Progenitor cell of endocrine pancreas (in vitro differentiated cells): ENCODE results near the gene IFI30. TPM values are rescaled to one million over a fixed set of nuclear protein-coding genes. Genes with fewer than 3 reads are reported as not detected.

Source experiments
- DNase-seq: peaks from one replicate; pipeline ENCODE4 v3.0.0; 2021; ENCODE audit warnings: low spot score; ENCODE audit not compliant: unreplicated experiment
- H3K27ac Mint-ChIP-seq: 2 replicates; pipeline ENCODE4 v1.8.0; 2021; ENCODE audit warnings: mild to moderate bottlenecking, moderate library complexity, mixed read lengths
- H3K27me3 Mint-ChIP-seq: 2 replicates; pipeline ENCODE4 v1.8.0; 2021; ENCODE audit warnings: mixed read lengths
- H3K36me3 Mint-ChIP-seq: 2 replicates; pipeline ENCODE4 v1.8.0; 2022; ENCODE audit warnings: mixed read lengths; ENCODE audit not compliant: insufficient read depth
- H3K4me1 Mint-ChIP-seq: 2 replicates; pipeline ENCODE4 v1.8.0; 2021; ENCODE audit warnings: low read depth, mixed read lengths
- H3K4me3 Mint-ChIP-seq: 2 replicates; pipeline ENCODE4 v1.8.0; 2021; ENCODE audit warnings: low read depth, mild to moderate bottlenecking, moderate library complexity, mixed read lengths
- H3K9me3 Mint-ChIP-seq: 2 replicates; pipeline ENCODE4 v1.8.0; 2021; ENCODE audit warnings: low read depth, mixed read lengths
- CTCF ChIP-seq: fragments of 200-600 bp; sonication (generic); IDR thresholded peaks from one replicate; pipeline ENCODE4 v1.5.0; 2021; ENCODE audit warnings: antibody characterized with exemption, mild to moderate bottlenecking; ENCODE audit not compliant: unreplicated experiment
- total RNA-seq: library from RNA; stranded (reverse); gene quantifications from 2 replicates; pipeline ENCODE4 v1.2.1, GENCODE V29; 2021

IFI30 gene
- total RNA-seq, 1 donor from 2014 or later: not detected

DNA sequence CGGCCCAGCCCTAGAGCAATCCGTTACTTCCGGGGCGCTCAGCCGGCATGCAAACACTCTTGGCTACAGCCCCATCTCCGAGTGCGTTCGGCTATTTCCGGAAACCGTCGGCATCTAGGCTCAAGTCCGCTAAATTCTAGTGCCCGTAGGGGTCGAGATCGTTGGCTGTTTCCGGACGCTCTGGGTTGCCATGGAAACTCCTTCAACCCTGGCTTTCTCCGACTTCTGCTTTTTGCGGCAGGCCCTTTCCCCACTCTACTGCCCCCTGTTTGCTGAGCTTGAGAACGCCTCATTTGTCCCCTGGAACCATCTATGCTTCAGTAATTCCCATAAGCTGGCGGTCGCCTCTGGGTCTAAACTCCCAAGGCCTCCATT, 21.2 kb upstream of the IFI30 start:
- H3K36me3 Mint-ChIP-seq: peaks cover 3% of the 10 kb centered on the region
- no peaks in the 10 kb centered on the region for H3K9me3 Mint-ChIP-seq
- DNase-seq: peak; percentile 95
- peak; percentile 71 for TF ChIP-seq CTCF
- H3K27ac Mint-ChIP-seq: peak overlapping the region; percentile 98
- H3K4me3 Mint-ChIP-seq: peak overlapping the region; percentile 85
- no peaks in the 10 kb centered on the region for H3K27me3 Mint-ChIP-seq
- peaks cover 11% of the 10 kb centered on the region for H3K4me1 Mint-ChIP-seq

DNA sequence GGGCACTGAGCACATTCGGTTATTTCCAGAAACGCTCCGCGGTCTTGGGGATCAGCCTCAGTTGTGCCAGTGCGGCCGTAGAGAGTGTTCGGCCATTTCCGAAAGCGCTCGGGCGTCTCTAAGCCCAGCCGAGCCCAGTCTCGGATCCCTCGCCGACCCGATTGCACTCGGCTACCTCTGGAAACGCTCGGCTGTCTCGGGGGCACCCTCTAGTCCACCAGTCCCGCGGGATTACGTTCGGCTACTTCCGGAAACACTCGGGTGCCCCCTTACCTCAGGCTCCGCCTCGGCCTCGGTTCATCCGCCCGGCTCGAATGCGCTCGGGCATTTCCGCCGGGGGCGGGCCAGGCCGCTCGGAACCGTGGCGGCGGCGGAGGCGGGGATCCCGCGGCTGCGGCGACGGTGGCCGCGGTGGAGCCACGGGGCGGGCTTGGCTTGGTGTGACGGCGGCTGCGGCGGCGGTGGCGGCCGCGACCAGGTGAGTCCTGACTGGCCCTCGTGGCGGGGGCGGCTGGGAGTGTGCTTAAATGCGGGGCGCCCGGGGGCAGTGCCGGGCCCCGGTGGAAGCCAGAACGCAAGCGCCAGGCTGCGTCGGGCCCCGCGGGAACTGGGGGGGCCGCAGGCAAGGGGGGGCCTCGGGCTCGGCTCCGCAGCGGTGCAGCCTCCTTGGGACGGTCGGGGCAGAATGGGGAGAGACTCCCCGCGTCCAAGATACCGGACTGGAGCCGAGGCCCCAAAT, 20.6 kb upstream of the IFI30 start, which contains the start of gene PIK3R2:
Gene PIK3R2 (plus strand): TSS at position 347 of the 739 bp plus-strand sequence. CDS start 2,717 bp downstream, outside the sequence.
- Mint-ChIP-seq H3K27ac (peak within 1 kb of the TSS; percentile 98), H3K4me3 (peak within 1 kb of the TSS; percentile 85), H3K27me3 (no peaks in the 10 kb centered on the region), H3K9me3 (no peaks in the 10 kb centered on the region), H3K4me1 (peaks cover 11% of the 10 kb centered on the region), H3K36me3 (peaks cover 3% of the 10 kb centered on the region)
- TF ChIP-seq CTCF: no peak
- peak; percentile 100 for DNase-seq

GRCh38 chr19:18153556-18154134, 20.0 kb upstream of the IFI30 start:
- H3K4me3 Mint-ChIP-seq: peak overlapping the region; percentile 85
- H3K27me3 Mint-ChIP-seq: no peaks in the 10 kb centered on the region
- H3K27ac Mint-ChIP-seq: peak overlapping the region; percentile 90
- H3K4me1 Mint-ChIP-seq: peaks cover 11% of the 10 kb centered on the region
- peaks cover 3% of the 10 kb centered on the region for H3K36me3 Mint-ChIP-seq
- no peak for TF ChIP-seq CTCF
- no peak for DNase-seq
- H3K9me3 Mint-ChIP-seq: no peaks in the 10 kb centered on the region

DNA sequence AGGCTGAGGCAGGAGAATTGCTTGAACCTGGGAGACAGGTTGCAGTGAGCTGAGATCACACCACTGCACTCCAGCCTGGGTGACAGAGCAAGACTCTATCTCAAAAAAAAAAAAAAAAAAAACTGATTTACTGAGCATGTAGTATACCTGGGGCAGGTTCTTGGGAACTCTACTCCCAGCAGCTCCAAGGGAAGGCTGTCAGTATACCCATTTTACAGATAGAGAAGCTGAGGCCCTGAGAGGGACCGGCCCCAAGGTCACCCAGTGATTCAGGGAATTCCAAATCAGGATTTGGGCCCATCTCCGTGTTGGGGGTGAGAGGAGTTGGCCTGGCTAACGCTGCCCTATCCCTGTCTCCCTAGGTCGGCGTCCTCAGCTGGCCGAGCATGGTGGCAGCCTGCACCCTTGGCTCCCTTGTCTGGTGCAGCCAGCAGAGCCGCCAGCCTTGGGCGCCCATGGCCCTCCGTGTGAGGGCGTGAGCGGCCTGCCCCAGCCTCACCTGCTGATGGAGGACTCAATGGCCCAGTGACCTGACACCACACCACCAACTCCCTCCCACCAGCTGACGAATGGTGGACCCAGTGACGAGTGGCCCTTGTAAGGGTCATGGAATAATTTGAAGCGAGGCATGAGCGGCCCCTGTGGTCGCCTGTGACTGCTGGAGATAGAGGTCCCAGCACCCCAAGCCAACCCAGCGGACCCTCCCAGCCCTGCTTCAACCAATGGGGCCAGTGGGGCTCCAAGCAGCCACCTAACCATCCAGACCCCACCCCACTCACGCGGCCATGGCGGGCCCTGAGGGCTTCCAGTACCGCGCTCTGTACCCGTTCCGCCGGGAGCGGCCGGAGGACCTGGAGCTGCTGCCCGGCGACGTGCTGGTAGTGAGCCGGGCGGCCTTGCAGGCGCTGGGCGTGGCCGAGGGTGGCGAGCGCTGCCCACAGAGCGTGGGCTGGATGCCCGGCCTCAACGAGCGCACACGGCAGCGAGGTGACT, 18.2 kb upstream of the IFI30 start:
- H3K36me3 Mint-ChIP-seq: peaks cover 4% of the 10 kb centered on the region
- DNase-seq: no peak
- no peak for TF ChIP-seq CTCF
- no peaks in the 10 kb centered on the region for H3K27me3 Mint-ChIP-seq
- H3K4me1 Mint-ChIP-seq: peaks cover 11% of the 10 kb centered on the region
- no peak overlapping the region for H3K4me3 Mint-ChIP-seq
- H3K9me3 Mint-ChIP-seq: no peaks in the 10 kb centered on the region
- no peak overlapping the region for H3K27ac Mint-ChIP-seq

DNA sequence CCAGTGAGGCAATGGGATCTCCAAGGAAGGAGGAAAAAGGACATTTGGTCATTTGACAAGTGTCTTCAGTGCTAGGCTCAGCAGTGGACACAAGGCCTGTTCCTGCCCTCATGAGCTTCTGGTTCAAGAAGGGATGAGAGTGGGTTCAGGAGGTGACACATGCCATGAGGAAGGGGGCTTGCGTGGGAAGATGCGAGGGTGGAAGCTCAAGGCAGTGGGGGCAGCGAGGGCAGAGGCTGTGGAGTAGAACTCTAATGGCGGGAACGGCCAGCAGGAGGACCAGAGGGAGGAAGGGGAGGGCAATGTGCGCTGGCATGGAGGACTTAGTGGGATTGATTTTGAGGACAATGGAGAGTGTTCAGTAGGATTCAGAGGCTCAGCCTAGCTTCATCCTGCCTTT, 17.3 kb upstream of the IFI30 start:
- H3K27me3 Mint-ChIP-seq: no peaks in the 10 kb centered on the region
- no peak for TF ChIP-seq CTCF
- DNase-seq: no peak
- peaks cover 11% of the 10 kb centered on the region for H3K4me1 Mint-ChIP-seq
- H3K36me3 Mint-ChIP-seq: peaks cover 5% of the 10 kb centered on the region
- no peak overlapping the region for H3K4me3 Mint-ChIP-seq
- H3K9me3 Mint-ChIP-seq: no peaks in the 10 kb centered on the region
- no peak overlapping the region for H3K27ac Mint-ChIP-seq
